Right atrium auricular region (tissue), 2 donors: ENCODE measurements around the gene TLE2. TPM values are rescaled to one million over a fixed set of nuclear protein-coding genes. Genes with fewer than 3 reads are reported as not detected.

Source experiments
- DNase-seq: peaks from one replicate; pipeline ENCODE4 v3.0.0-alpha.2; 2019; ENCODE audit warnings: low spot score
- H3K27ac ChIP-seq, 2 donors: fragments of 200-600 bp; sonication (generic); 1 replicate in 1 of 2; 2 replicates in 1 of 2; pipeline ENCODE4 v1.5.1; 2016 to 2019
- H3K27me3 ChIP-seq, 2 donors: fragments of 200-600 bp; sonication (generic); one replicate each; pipeline versions ENCODE4 v1.5.1 to v1.6.0; 2017 to 2019
- H3K36me3 ChIP-seq: fragments of 200-600 bp; sonication (generic); one replicate; pipeline ENCODE4 v1.5.1; 2016
- H3K4me1 ChIP-seq, 2 donors: fragments of 200-600 bp; sonication (generic); one replicate each; pipeline versions ENCODE4 v1.5.1 to v1.6.0; 2017 to 2019
- H3K4me3 ChIP-seq, 2 donors: fragments of 200-600 bp; sonication (generic); 1 replicate in 1 of 2; 2 replicates in 1 of 2; pipeline ENCODE4 v1.5.1; 2017 to 2019; ENCODE audit warnings: mild to moderate bottlenecking in 1 of 2, moderate library complexity in 1 of 2
- H3K9me3 ChIP-seq, 2 donors: fragments of 200-600 bp; sonication (generic); one replicate each; pipeline ENCODE4 v1.5.1; 2019
- total RNA-seq, 2 donors: library from RNA; depleted of rRNA; stranded (reverse); fragments of >200 nt; gene quantifications; one replicate each; pipeline ENCODE4 v1.1.0, GENCODE V29; 2016
- TF ChIP-seq, protein P1 (sequence below), 2 donors: fragments of 200-600 bp; sonication (generic); IDR thresholded peaks; one replicate each; pipeline ENCODE4 v1.5.1; 2019; ENCODE audit warnings: antibody characterized with exemption in 2 of 2

Gene TLE2
- 100 to 1,000 TPM in 1 of 2 donors, 10 to 100 TPM in 1; 41.2 to 101 TPM for total RNA-seq

DNA sequence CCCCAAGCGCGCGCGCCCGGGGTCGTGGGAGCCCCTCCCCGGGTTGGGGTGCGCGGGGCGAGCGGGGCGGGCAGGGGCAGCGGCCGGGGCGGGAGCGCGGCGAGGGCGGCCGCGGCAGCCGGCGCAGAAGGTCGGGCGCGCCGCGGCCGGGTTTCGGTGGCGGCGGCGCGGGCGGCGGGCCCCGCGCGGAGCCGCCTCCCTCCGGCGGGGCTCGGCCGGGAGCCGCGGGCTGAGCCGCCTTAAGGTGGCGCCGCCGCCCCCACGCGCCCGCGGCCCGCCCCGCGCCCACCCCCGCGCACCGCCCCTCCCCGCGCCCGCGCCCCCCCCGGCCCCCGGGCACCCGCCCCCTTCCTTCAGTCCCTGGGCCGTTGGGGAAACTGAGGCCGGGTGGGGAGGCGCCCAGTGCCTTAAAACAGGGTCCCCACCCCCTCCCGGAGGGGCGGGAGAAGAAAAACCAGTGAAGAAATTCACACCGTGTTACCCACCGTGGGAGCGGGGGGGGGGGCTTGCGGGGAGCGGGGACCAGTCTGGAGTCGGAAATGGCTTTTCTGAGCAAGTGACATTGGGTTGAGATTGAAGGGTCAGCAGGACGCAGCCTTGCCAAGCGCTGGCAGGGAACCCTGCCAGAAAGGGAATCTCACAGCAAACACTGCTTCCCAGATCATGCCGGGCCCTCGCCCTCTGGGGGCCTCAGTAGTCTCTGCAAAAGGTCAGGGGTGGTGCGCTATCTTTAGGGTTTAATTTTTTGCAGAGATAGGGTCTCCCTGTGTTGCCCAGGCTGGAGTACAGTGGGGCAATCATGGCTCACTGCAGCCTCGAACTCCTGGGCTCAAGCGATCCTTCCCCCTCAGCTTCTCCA is at the start of gene TLE2:
Gene TLE2 (minus strand): TSS at position 216 of the 859 bp plus-strand sequence. CDS start 376 bp downstream, outside the sequence.
- no peak for DNase-seq
- peaks cover 0 to 21% of the 10 kb centered on the region in 2 donors for H3K4me1 ChIP-seq
- H3K27me3 ChIP-seq = no peaks in the 10 kb centered on the region
- TF ChIP-seq, protein P1, sequence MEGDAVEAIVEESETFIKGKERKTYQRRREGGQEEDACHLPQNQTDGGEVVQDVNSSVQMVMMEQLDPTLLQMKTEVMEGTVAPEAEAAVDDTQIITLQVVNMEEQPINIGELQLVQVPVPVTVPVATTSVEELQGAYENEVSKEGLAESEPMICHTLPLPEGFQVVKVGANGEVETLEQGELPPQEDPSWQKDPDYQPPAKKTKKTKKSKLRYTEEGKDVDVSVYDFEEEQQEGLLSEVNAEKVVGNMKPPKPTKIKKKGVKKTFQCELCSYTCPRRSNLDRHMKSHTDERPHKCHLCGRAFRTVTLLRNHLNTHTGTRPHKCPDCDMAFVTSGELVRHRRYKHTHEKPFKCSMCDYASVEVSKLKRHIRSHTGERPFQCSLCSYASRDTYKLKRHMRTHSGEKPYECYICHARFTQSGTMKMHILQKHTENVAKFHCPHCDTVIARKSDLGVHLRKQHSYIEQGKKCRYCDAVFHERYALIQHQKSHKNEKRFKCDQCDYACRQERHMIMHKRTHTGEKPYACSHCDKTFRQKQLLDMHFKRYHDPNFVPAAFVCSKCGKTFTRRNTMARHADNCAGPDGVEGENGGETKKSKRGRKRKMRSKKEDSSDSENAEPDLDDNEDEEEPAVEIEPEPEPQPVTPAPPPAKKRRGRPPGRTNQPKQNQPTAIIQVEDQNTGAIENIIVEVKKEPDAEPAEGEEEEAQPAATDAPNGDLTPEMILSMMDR (IDR thresholded peaks at IDR 0.05) = no peak
- no peaks in the 10 kb centered on the region for H3K9me3 ChIP-seq
- no peaks in the 10 kb centered on the region for H3K36me3 ChIP-seq
- H3K4me3 ChIP-seq = peak within 1 kb of the TSS; percentile 74 to 86
- H3K27ac ChIP-seq = peak within 1 kb of the TSS; percentile 70 to 81

- no peak for DNase-seq
- TF ChIP-seq, protein P1 (IDR thresholded peaks at IDR 0.05) = peak; percentile 95 to 98
- H3K4me3 ChIP-seq = no peak overlapping the region
Observed at GRCh38 chr19:3075605-3076431, 46.7 kb upstream of the TLE2 start.

DNA sequence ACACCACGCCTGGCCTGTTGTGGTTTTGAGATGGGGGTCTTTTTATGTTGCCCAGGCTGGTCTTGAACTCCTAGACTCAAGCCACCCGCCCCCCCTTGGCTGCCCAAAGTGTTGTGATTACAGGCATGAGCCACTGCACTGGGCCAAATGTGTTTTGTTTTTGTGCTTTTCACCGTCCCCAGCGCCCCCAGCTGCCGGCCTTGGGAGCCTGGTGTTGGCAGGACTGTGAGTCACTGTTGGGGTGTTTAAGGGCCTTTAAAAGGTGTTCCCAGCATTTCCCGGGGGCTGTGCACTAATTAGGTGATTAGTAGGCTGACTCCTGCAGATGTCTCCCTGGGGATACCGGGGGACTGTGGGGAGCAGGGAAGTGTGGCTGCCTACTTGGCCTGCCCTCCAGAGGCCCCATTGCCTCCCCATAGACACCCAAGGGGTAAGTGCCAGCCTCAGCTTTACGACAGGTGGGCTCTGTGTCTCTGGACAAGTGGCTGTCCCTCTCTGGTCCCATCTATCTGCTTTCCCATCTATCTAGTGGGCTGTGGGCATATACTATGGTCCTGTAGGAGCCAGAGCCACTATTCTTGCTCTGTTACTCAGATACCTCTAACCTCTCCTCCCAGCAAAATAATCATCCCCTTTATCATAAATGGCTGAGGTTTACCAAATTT is 45.0 kb upstream of the TLE2 start:
- Histone ChIP-seq H3K4me1 (peaks cover 0 to 8% of the 10 kb centered on the region in 2 donors), H3K27me3 (no peaks in the 10 kb centered on the region), H3K36me3 (no peaks in the 10 kb centered on the region), H3K4me3 (no peak overlapping the region), H3K27ac (no peak overlapping the region), H3K9me3 (no peaks in the 10 kb centered on the region)
- DNase-seq = no peak
- TF ChIP-seq, protein P1 (IDR thresholded peaks at IDR 0.05) = peak in 1 of 2 donors; percentile 31

More at GRCh38 chr19:3075605-3076431, 46.7 kb upstream of the TLE2 start:
- H3K27ac ChIP-seq = no peak overlapping the region
- H3K9me3 ChIP-seq = no peaks in the 10 kb centered on the region
- no peaks in the 10 kb centered on the region for H3K36me3 ChIP-seq
- peaks cover 0 to 14% of the 10 kb centered on the region in 2 donors for H3K4me1 ChIP-seq
- H3K27me3 ChIP-seq = no peaks in the 10 kb centered on the region

GRCh38 chr19:3073159-3073563 is 44.1 kb upstream of the TLE2 start:
- TF ChIP-seq, protein P1 (IDR thresholded peaks at IDR 0.05) = no peak
- no peaks in the 10 kb centered on the region for H3K27me3 ChIP-seq
- no peaks in the 10 kb centered on the region for H3K9me3 ChIP-seq
- H3K27ac ChIP-seq = no peak overlapping the region
- no peaks in the 10 kb centered on the region for H3K36me3 ChIP-seq
- H3K4me1 ChIP-seq = peaks cover 0 to 8% of the 10 kb centered on the region in 2 donors
- H3K4me3 ChIP-seq = no peak overlapping the region
- DNase-seq = no peak

- H3K27ac ChIP-seq = no peak overlapping the region
- H3K36me3 ChIP-seq = no peaks in the 10 kb centered on the region
- H3K4me1 ChIP-seq = peaks cover 0 to 8% of the 10 kb centered on the region in 2 donors
- no peak overlapping the region for H3K4me3 ChIP-seq
- TF ChIP-seq, protein P1 (IDR thresholded peaks at IDR 0.05) = no peak
- no peaks in the 10 kb centered on the region for H3K27me3 ChIP-seq
- no peaks in the 10 kb centered on the region for H3K9me3 ChIP-seq
- DNase-seq = no peak
Observed at GRCh38 chr19:3071768-3072167, 42.7 kb upstream of the TLE2 start.
